Osteoblast (primary cell): ENCODE data around the gene CD79A. TPM values are rescaled to one million over a fixed set of nuclear protein-coding genes. Genes with fewer than 3 reads are reported as not detected.

Source experiments
- DNase-seq: peaks from one replicate; pipeline ENCODE4 v3.0.0; 2011; ENCODE audit warnings: low spot score, mixed read lengths; ENCODE audit not compliant: insufficient read length; ENCODE audit errors: missing footprints
- H2AFZ ChIP-seq: 2 replicates; pipeline ENCODE4 v1.6.0; 2011; ENCODE audit warnings: mild to moderate bottlenecking, low read length
- H3K27ac ChIP-seq: 2 replicates; pipeline ENCODE4 v1.5.1; 2011; ENCODE audit warnings: mild to moderate bottlenecking, low read depth, low read length, moderate library complexity
- H3K27me3 ChIP-seq: 2 replicates; pipeline ENCODE4 v1.6.0; 2012; ENCODE audit warnings: mild to moderate bottlenecking, control low read depth, inconsistent platforms, low read length, moderate library complexity; ENCODE audit not compliant: insufficient read depth
- H3K36me3 ChIP-seq: 2 replicates; pipeline ENCODE4 v1.5.1; 2011; ENCODE audit warnings: mild to moderate bottlenecking, low read length, control low read depth, moderate library complexity; ENCODE audit not compliant: insufficient read depth
- H3K4me1 ChIP-seq: 2 replicates; pipeline ENCODE4 v1.5.1; 2011; ENCODE audit warnings: mild to moderate bottlenecking, low read length, control low read depth, moderate library complexity; ENCODE audit not compliant: insufficient read depth
- H3K4me2 ChIP-seq: 2 replicates; pipeline ENCODE4 v1.6.0; 2011; ENCODE audit warnings: mild to moderate bottlenecking, low read length; ENCODE audit not compliant: insufficient read depth
- H3K4me3 ChIP-seq: fragments of 200-600 bp; sonication (generic); 3 replicates; pipeline ENCODE4 v1.5.1; 2012; ENCODE audit warnings: mild to moderate bottlenecking, low read length, inconsistent platforms; ENCODE audit not compliant: insufficient read depth
- H3K79me2 ChIP-seq: 2 replicates; pipeline ENCODE4 v1.6.0; 2012; ENCODE audit warnings: mild to moderate bottlenecking, low read length, control low read depth, inconsistent platforms; ENCODE audit not compliant: insufficient read depth
- H3K9me3 ChIP-seq: 2 replicates; pipeline ENCODE4 v1.5.1; 2011; ENCODE audit warnings: low read depth, low read length, control low read depth
- H4K20me1 ChIP-seq: 2 replicates; pipeline ENCODE4 v1.6.0; 2012; ENCODE audit warnings: mild to moderate bottlenecking, low read length, control low read depth; ENCODE audit not compliant: insufficient read depth
- CTCF ChIP-seq: IDR thresholded peaks from 2 replicates; pipeline ENCODE4 v1.5.1; 2011; ENCODE audit warnings: mild to moderate bottlenecking, low read depth, low read length, moderate library complexity; ENCODE audit errors: extremely low read depth
- total RNA-seq: library from RNA; depleted of rRNA; stranded (reverse); fragments of >200 nt; gene quantifications from 2 replicates; pipeline ENCODE4 v1.2.3, GENCODE V29; 2012

The CD79A gene
- total RNA-seq, 1 donor = 0.36 TPM

GRCh38 chr19:41882568-41883462 is 5.7 kb downstream of the CD79A start, which contains the start of gene ARHGEF1:
Gene ARHGEF1, plus strand, starts transcription at chr19:41883184. Its CDS starts 4,899 bp downstream, at chr19:41888083.
- DNase-seq = peak; percentile 94
- H2AFZ ChIP-seq = peak within 1 kb of the TSS; percentile 77
- H3K27ac ChIP-seq = no peak within 1 kb of the TSS
- H3K4me1 ChIP-seq = peaks cover 24% of the 10 kb centered on the region
- H3K27me3 ChIP-seq = no peaks in the 10 kb centered on the region
- H3K9me3 ChIP-seq = no peaks in the 10 kb centered on the region
- peak within 1 kb of the TSS; percentile 98 for H3K4me2 ChIP-seq
- peaks cover 19% of the 10 kb centered on the region for H4K20me1 ChIP-seq
- H3K36me3 ChIP-seq = no peaks in the 10 kb centered on the region
- TF ChIP-seq CTCF = no peak
- H3K79me2 ChIP-seq = peaks cover 33% of the 10 kb centered on the region
- peak within 1 kb of the TSS; percentile 84 for H3K4me3 ChIP-seq

- Histone ChIP-seq H3K79me2 (peaks cover 33% of the 10 kb centered on the region), H4K20me1 (peaks cover 23% of the 10 kb centered on the region), H3K36me3 (no peaks in the 10 kb centered on the region), H3K4me3 (peak overlapping the region; percentile 84), H3K27ac (no peak overlapping the region), H3K4me1 (peaks cover 24% of the 10 kb centered on the region), H3K27me3 (no peaks in the 10 kb centered on the region), H3K9me3 (no peaks in the 10 kb centered on the region), H3K4me2 (peak overlapping the region; percentile 98), H2AFZ (peak overlapping the region; percentile 61)
- TF ChIP-seq CTCF = no peak
- no peak for DNase-seq
These were observed 6.4 kb downstream of the CD79A start for GRCh38 chr19:41883463-41883820.

GRCh38 chr19:41883821-41884733 is 7.0 kb downstream of the CD79A start:
- H3K27ac ChIP-seq = peak overlapping the region; percentile 81
- H3K4me2 ChIP-seq = peak overlapping the region; percentile 98
- H3K27me3 ChIP-seq = no peaks in the 10 kb centered on the region
- DNase-seq = peak; percentile 100
- peaks cover 24% of the 10 kb centered on the region for H3K4me1 ChIP-seq
- peaks cover 36% of the 10 kb centered on the region for H3K79me2 ChIP-seq
- H3K36me3 ChIP-seq = peaks cover 3% of the 10 kb centered on the region
- H4K20me1 ChIP-seq = peaks cover 26% of the 10 kb centered on the region
- H3K9me3 ChIP-seq = no peaks in the 10 kb centered on the region
- H2AFZ ChIP-seq = peak overlapping the region; percentile 91
- no peak for TF ChIP-seq CTCF
- peak overlapping the region; percentile 84 for H3K4me3 ChIP-seq
